ENCODE data around the gene CDKN2B. TPM values are rescaled to one million over a fixed set of nuclear protein-coding genes. Genes with fewer than 3 reads are reported as not detected.
"Not testable (repeated sequence)": the region's sequence is repeated elsewhere in the genome, so short reads cannot be mapped to it uniquely, and the experiment has no call there.

CDKN2B gene
- total RNA-seq (not detected), polyA plus RNA-seq (under 1 TPM in 2 of 3 donors, not detected in 1; 0.17 to 0.31 TPM), total RNA-seq (0 to 0.34 (median 0) reads per million in 6 experiments)

- peaks cover 10 to 31% (median 23%) of the 10 kb centered on the region in 4 donors for H3K4me1 Mint-ChIP-seq
- H3K4me3 Mint-ChIP-seq, result peak within 1 kb of the TSS; percentile 39 to 82 (median 68)
- H3K9me3 Mint-ChIP-seq, result peaks cover 0 to 16% (median 2%) of the 10 kb centered on the region in 9 donors
- H3K36me3 Mint-ChIP-seq, result peaks cover 0 to 5% (median 4%) of the 10 kb centered on the region in 3 donors
- DNase-seq (peak in 7 of 10 donors; percentile 36 to 54 (median 41)), ATAC-seq (peak; percentile 51 to 65)
- H3K27me3 Mint-ChIP-seq, result peaks cover 45 to 88% (median 57%) of the 10 kb centered on the region in 5 donors
- POLR2A ChIA-PET, result interaction anchor here (1.0 to 1.4 kb wide), 2 partner anchors 195 to 197 kb away, joined by 3 read pairs; no protein-coding TSS in a partner anchor
- peak within 1 kb of the TSS in 1 of 10 donors; percentile 9 for H3K27ac Mint-ChIP-seq
These were observed at the start of gene CDKN2B for GRCh38 chr9:22008717-22009505. TSS of gene CDKN2B (minus strand) at chr9:22009305. CDS start at chr9:22008953, 352 bp downstream.

- H3K4me3 Mint-ChIP-seq, H3K4me1 Mint-ChIP-seq, ATAC-seq, H3K27me3 Mint-ChIP-seq, POLR2A ChIA-PET, DNase-seq, H3K36me3 Mint-ChIP-seq, H3K9me3 Mint-ChIP-seq, H3K27ac Mint-ChIP-seq: not testable (repeated sequence)
These were observed 48.9 kb upstream of the CDKN2B start for GRCh38 chr9:22057972-22058371.

- no peak for ATAC-seq
- Mint-ChIP-seq H3K4me3 (no peak overlapping the region), H3K27ac (no peak overlapping the region), H3K36me3 (peaks cover 0 to 2% (median 0%) of the 10 kb centered on the region in 3 donors), H3K9me3 (no peaks in the 10 kb centered on the region), H3K27me3 (peaks cover 0 to 3% (median 0%) of the 10 kb centered on the region in 5 donors), H3K4me1 (peaks cover 16 to 22% (median 21%) of the 10 kb centered on the region in 4 donors)
- DNase-seq, result no peak
- POLR2A ChIA-PET, result no interaction called here
These were observed 47.3 kb upstream of the CDKN2B start for GRCh38 chr9:22056402-22056801.

GRCh38 chr9:22055090-22055489 is 46.0 kb upstream of the CDKN2B start:
- Mint-ChIP-seq H3K4me1 (peaks cover 24 to 35% (median 30%) of the 10 kb centered on the region in 4 donors), H3K9me3 (no peaks in the 10 kb centered on the region), H3K36me3 (peaks cover 0 to under 1% (median 0%) of the 10 kb centered on the region in 3 donors), H3K27me3 (peaks cover 0 to under 1% (median 0%) of the 10 kb centered on the region in 5 donors), H3K4me3 (no peak overlapping the region), H3K27ac (no peak overlapping the region)
- DNase-seq (no peak), ATAC-seq (no peak)
- POLR2A ChIA-PET, result no interaction called here

GRCh38 chr9:22054529-22054928 is 45.4 kb upstream of the CDKN2B start:
- Mint-ChIP-seq H3K36me3 (no peaks in the 10 kb centered on the region), H3K27ac (no peak overlapping the region), H3K4me3 (no peak overlapping the region)

GRCh38 chr9:22054076-22054475 is 45.0 kb upstream of the CDKN2B start:
- Mint-ChIP-seq H3K4me1 (peaks cover 24 to 41% (median 30%) of the 10 kb centered on the region in 4 donors), H3K36me3 (no peaks in the 10 kb centered on the region), H3K9me3 (no peaks in the 10 kb centered on the region), H3K4me3 (no peak overlapping the region), H3K27ac (no peak overlapping the region), H3K27me3 (no peaks in the 10 kb centered on the region)
- POLR2A ChIA-PET, result no interaction called here
- DNase-seq, result no peak
- ATAC-seq, result no peak

More at GRCh38 chr9:22054529-22054928, 45.4 kb upstream of the CDKN2B start:
- Mint-ChIP-seq H3K4me1 (peaks cover 24 to 38% (median 30%) of the 10 kb centered on the region in 4 donors), H3K27me3 (no peaks in the 10 kb centered on the region), H3K9me3 (no peaks in the 10 kb centered on the region)
- DNase-seq (no peak), ATAC-seq (no peak)
- POLR2A ChIA-PET, result no interaction called here

- DNase-seq, result no peak
- POLR2A ChIA-PET, result no interaction called here
- H3K4me3 Mint-ChIP-seq, result peak overlapping the region in 2 of 10 donors; percentile 5 to 9
- peak overlapping the region in 4 of 10 donors; percentile 9 to 67 (median 56) for H3K27ac Mint-ChIP-seq
- ATAC-seq, result no peak
- H3K36me3 Mint-ChIP-seq, result no peaks in the 10 kb centered on the region
- no peaks in the 10 kb centered on the region for H3K27me3 Mint-ChIP-seq
- peaks cover 24 to 41% (median 30%) of the 10 kb centered on the region in 4 donors for H3K4me1 Mint-ChIP-seq
- no peaks in the 10 kb centered on the region for H3K9me3 Mint-ChIP-seq
These were observed 44.1 kb upstream of the CDKN2B start for GRCh38 chr9:22053178-22053577.

- POLR2A ChIA-PET, result no interaction called here
- H3K9me3 Mint-ChIP-seq, result no peaks in the 10 kb centered on the region
- peaks cover 24 to 41% (median 30%) of the 10 kb centered on the region in 4 donors for H3K4me1 Mint-ChIP-seq
- ATAC-seq, result peak; percentile 74 to 83
- H3K27ac Mint-ChIP-seq, result peak overlapping the region in 5 of 10 donors; percentile 9 to 67 (median 47)
- DNase-seq, result peak in 1 of 10 donors; percentile 32
- peak overlapping the region in 6 of 10 donors; percentile 1 to 51 (median 16) for H3K4me3 Mint-ChIP-seq
- no peaks in the 10 kb centered on the region for H3K27me3 Mint-ChIP-seq
- no peaks in the 10 kb centered on the region for H3K36me3 Mint-ChIP-seq
These were observed 43.4 kb upstream of the CDKN2B start for GRCh38 chr9:22052376-22052945.

- peak overlapping the region in 9 of 10 donors; percentile 18 to 84 (median 47) for H3K27ac Mint-ChIP-seq
- no peaks in the 10 kb centered on the region for H3K9me3 Mint-ChIP-seq
- peak in 5 of 10 donors; percentile 4 to 59 (median 33) for DNase-seq
- no peaks in the 10 kb centered on the region for H3K27me3 Mint-ChIP-seq
- H3K4me3 Mint-ChIP-seq, result peak overlapping the region; percentile 13 to 79 (median 68)
- H3K4me1 Mint-ChIP-seq, result peaks cover 23 to 51% (median 41%) of the 10 kb centered on the region in 4 donors
- peak; percentile 68 to 78 for ATAC-seq
- H3K36me3 Mint-ChIP-seq, result no peaks in the 10 kb centered on the region
- POLR2A ChIA-PET, result no interaction called here
These were observed 41.8 kb upstream of the CDKN2B start for GRCh38 chr9:22050924-22051323.

GRCh38 chr9:22049411-22049810 is 40.3 kb upstream of the CDKN2B start:
- POLR2A ChIA-PET, result interaction anchor here (0.6 kb wide), 1 partner anchor 1691 kb away, joined by 3 read pairs; no protein-coding TSS in a partner anchor
- Mint-ChIP-seq H3K27ac (no peak overlapping the region), H3K36me3 (no peaks in the 10 kb centered on the region), H3K27me3 (peaks cover 0 to 2% (median 0%) of the 10 kb centered on the region in 5 donors), H3K4me3 (no peak overlapping the region), H3K9me3 (no peaks in the 10 kb centered on the region), H3K4me1 (peaks cover 22 to 59% (median 43%) of the 10 kb centered on the region in 4 donors)
- DNase-seq, result no peak
- ATAC-seq, result no peak

GRCh38 chr9:22047596-22047995 is 38.5 kb upstream of the CDKN2B start:
- POLR2A ChIA-PET, result interaction anchor here (0.7 kb wide), 1 partner anchor 31 kb away, joined by 3 read pairs; no protein-coding TSS in a partner anchor
- ATAC-seq (no peak), DNase-seq (no peak)
- Mint-ChIP-seq H3K27me3 (peaks cover 0 to 2% (median 0%) of the 10 kb centered on the region in 5 donors), H3K4me3 (no peak overlapping the region), H3K27ac (no peak overlapping the region), H3K9me3 (no peaks in the 10 kb centered on the region), H3K36me3 (no peaks in the 10 kb centered on the region), H3K4me1 (peaks cover 16 to 48% (median 33%) of the 10 kb centered on the region in 4 donors)

GRCh38 chr9:22046243-22046885 is 37.3 kb upstream of the CDKN2B start:
- Mint-ChIP-seq H3K4me1 (peaks cover 9 to 38% (median 21%) of the 10 kb centered on the region in 4 donors), H3K36me3 (no peaks in the 10 kb centered on the region), H3K4me3 (no peak overlapping the region), H3K27ac (no peak overlapping the region), H3K9me3 (no peaks in the 10 kb centered on the region), H3K27me3 (peaks cover 0 to 2% (median 0%) of the 10 kb centered on the region in 5 donors)
- ATAC-seq (no peak), DNase-seq (no peak)
- POLR2A ChIA-PET, result no interaction called here

All from naive thymus-derived CD8-positive, alpha-beta T cell (primary cell).